ENCODE measurements around the gene MAGI2.
"Not testable (repeated sequence)": the region's sequence is repeated elsewhere in the genome, so short reads cannot be mapped to it uniquely, and the experiment has no call there.

MAGI2 gene

GRCh38 chr7:79149831-79150230 lies 303.6 kb downstream of the MAGI2 start:
- no peak for DNase-seq (ENCODE audit: low spot score)

- no peak for DNase-seq (ENCODE audit: low spot score)
Measured at GRCh38 chr7:79142706-79143105, 310.8 kb downstream of the MAGI2 start.

- no peak for DNase-seq (ENCODE audit: low spot score)
Measured at GRCh38 chr7:79141252-79141651, 312.2 kb downstream of the MAGI2 start.

GRCh38 chr7:79137942-79138341 lies 315.5 kb downstream of the MAGI2 start:
- DNase-seq (ENCODE audit: low spot score) = no peak

- DNase-seq (ENCODE audit: low spot score) = no peak
Measured at GRCh38 chr7:79132844-79133451, 320.5 kb downstream of the MAGI2 start.

GRCh38 chr7:79130715-79131114 lies 322.8 kb downstream of the MAGI2 start:
- no peak for DNase-seq (ENCODE audit: low spot score)

GRCh38 chr7:79124331-79124730 lies 329.1 kb downstream of the MAGI2 start:
- no peak for DNase-seq (ENCODE audit: low spot score)

GRCh38 chr7:79118143-79118542 lies 335.3 kb downstream of the MAGI2 start:
- no peak for DNase-seq (ENCODE audit: low spot score)

- DNase-seq (ENCODE audit: low spot score) = no peak
Measured at GRCh38 chr7:79096361-79096805, 357.1 kb downstream of the MAGI2 start.

- no peak for DNase-seq (ENCODE audit: low spot score)
Measured at GRCh38 chr7:79093421-79093820, 360.0 kb downstream of the MAGI2 start.

- DNase-seq (ENCODE audit: low spot score) = no peak
Measured at GRCh38 chr7:79091661-79092060, 361.8 kb downstream of the MAGI2 start.

GRCh38 chr7:79091011-79091410 lies 362.5 kb downstream of the MAGI2 start:
- no peak for DNase-seq (ENCODE audit: low spot score)

- no peak for DNase-seq (ENCODE audit: low spot score)
Measured at GRCh38 chr7:79090543-79090942, 362.9 kb downstream of the MAGI2 start.

- DNase-seq (ENCODE audit: low spot score) = no peak
Measured at GRCh38 chr7:79084423-79084822, 369.0 kb downstream of the MAGI2 start.

GRCh38 chr7:79079919-79080554 lies 373.4 kb downstream of the MAGI2 start:
- DNase-seq (ENCODE audit: low spot score) = no peak

- no peak for DNase-seq (ENCODE audit: low spot score)
Measured at GRCh38 chr7:79078273-79078672, 375.2 kb downstream of the MAGI2 start.

- not testable (repeated sequence) for DNase-seq (ENCODE audit: low spot score)
Measured at GRCh38 chr7:79071187-79071586, 382.3 kb downstream of the MAGI2 start.

GRCh38 chr7:79064187-79064823 lies 389.2 kb downstream of the MAGI2 start:
- DNase-seq (ENCODE audit: low spot score) = no peak

- no peak for DNase-seq (ENCODE audit: low spot score)
Measured at GRCh38 chr7:79063019-79063698, 390.3 kb downstream of the MAGI2 start.

- DNase-seq (ENCODE audit: low spot score) = no peak
Measured at GRCh38 chr7:79060498-79060897, 393.0 kb downstream of the MAGI2 start.

- no peak for DNase-seq (ENCODE audit: low spot score)
Measured at GRCh38 chr7:79055722-79056415, 397.6 kb downstream of the MAGI2 start.

- no peak for DNase-seq (ENCODE audit: low spot score)
Measured at GRCh38 chr7:79051915-79052314, 401.6 kb downstream of the MAGI2 start.

Measured in CD4-positive, alpha-beta T cell treated with Interleukin-15 for 4 hours (primary cell).